Mammary epithelial cell (primary cell): Measurements from ENCODE around the gene CELF2.

Source experiments
- CTCF ChIP-seq, 2 donors: IDR thresholded peaks in 1 of 2; conservative IDR thresholded peaks in 1 of 2; 2 replicates each; pipeline ENCODE4 v1.5.1; 2011 to 2012; ENCODE audit warnings: inconsistent platforms in 2 of 2, low read length in 2 of 2, mild to moderate bottlenecking in 2 of 2, control low read depth in 1 of 2, low read depth in 1 of 2; ENCODE audit not compliant: insufficient read depth in 1 of 2; ENCODE audit errors: extremely low read depth in 1 of 2
- EZH2 ChIP-seq: IDR thresholded peaks from 2 replicates; pipeline ENCODE4 v1.6.1; 2012; ENCODE audit warnings: low read length, inconsistent platforms, borderline replicate concordance

DNA sequence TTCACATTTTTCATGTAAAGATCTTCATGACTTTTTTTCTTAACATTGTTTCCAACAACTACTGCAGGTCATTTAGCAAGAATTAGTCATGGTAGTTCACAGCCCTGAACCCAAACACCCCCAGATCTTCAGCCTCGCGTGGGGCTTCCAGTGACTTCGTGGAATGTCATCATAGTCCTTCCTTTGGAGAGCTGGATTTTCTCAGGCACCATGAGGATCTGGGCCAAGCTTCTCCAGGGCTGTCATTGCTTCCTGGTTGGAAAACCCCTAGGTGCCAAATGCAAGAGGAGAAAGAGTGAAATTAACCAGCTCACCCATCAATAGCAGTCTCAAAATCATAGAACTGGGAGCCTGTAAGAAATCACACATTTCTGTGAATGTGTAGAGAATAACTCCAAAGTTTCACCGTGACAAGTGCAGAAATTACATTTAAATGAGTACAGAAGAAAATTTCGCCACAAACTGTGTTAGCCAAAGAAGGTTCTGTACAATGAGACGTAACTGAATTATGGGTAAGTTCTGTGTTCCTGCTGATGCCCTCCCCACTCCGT lies 175.4 kb downstream of the CELF2 start:
- no peak for TF ChIP-seq CTCF (conservative IDR thresholded peaks at IDR 0.05 in 1 of 2, IDR thresholded peaks at IDR 0.05 in 1 of 2; ENCODE audit: extremely low read depth in 1 of 2, insufficient read depth in 1 of 2, low read depth in 1 of 2, low read length in 2 of 2)
- TF ChIP-seq EZH2 = no peak
